HG02852 (cell line): Measurements from ENCODE around the gene MCF2L2.

Experiments used
- ATAC-seq: cut with Tn5 transposase; IDR thresholded peaks from one replicate; pipeline ENCODE4 v1.9.1; 2021; ENCODE audit warnings: mild to moderate bottlenecking, moderate library complexity; ENCODE audit not compliant: unreplicated experiment

The MCF2L2 gene

DNA sequence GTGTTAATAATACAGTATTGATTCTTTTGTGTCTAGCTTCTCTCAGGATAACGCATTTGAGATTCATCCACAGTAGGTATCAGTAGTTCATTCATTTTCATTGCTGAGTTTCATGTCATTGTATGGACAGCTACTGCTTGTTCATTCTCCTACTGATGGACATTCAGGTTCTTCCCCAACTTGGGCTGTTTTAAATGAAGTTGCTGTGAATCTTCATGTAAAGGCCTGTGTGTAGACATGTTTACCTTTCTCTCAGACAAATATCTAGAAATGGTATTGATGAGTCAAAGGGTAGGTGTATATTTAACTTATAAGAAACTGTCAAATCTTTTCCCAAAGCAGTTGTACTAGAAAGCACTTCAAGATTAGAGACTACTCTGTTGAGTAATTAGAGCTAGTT lies 26.7 kb downstream of the MCF2L2 start:
- no peak for ATAC-seq

DNA sequence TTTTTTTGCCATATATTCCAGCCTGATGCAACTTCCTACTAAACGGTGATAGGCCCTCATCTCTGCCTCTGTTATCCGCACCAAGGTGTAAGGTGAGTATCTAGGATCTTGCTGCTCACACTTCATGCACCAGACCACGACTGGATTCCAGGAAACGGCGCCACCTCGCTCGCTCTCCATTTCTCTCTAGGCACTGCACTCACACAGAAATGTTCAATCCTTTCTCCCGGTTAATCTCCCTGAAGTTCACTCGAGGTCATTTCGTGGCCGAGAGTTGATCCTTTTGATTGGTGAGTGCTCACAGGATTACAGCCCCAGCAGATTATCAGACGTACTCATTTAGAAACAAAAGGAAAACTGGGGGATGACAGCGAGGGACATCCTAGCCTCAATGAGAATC lies 28.1 kb downstream of the MCF2L2 start:
- ATAC-seq, result no peak

DNA sequence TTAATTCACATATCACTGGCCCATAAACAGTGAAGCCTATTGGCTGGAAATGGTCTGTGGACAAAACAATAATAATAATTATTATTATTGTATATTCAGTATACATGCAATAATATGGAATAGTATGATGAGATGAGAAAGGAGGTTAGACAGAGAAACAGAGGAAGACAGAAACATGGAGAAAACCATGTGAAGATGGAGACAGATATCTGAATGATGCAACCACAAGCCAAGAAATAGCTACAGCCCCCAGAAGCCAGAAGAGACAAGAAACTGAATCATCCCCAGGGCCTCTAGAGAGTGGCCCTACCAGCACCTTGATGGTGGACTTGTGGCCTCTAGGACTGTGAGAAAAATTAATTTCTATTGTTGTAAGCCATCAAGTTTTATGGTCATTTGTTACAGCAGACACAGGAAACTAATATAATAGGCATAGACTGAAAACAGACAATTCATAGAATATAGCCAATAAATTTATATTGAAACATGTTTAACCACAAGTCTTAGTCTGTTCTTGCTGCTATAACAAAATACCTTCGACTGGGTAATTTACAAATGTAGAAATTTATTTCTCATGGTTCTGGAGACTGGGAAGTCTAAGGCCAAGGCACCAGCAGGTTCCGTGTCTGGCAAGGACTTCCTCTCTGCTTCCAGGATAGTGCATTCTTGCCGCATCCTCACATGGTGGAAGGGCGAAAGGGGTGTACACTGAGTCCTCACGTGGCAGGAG lies 31.6 kb downstream of the MCF2L2 start:
- ATAC-seq, result no peak

DNA sequence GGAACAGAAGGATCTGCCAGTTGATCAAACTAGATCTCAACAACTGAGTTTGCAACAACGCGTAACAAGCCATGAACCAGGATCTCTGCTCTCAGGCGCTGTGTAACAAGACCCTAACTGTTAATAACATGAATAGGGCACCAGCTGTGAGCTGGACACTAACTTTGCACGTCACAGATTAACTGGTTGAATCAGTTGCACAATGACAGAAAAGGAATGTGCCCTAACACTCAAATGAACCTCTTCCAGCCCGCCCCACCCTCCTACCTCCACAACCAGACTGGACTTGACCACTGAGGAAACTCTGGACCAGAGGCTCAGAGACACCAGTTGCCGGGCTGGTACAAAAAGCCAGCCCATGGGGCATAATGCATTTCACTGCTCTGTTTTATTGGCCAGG lies 34.3 kb downstream of the MCF2L2 start:
- ATAC-seq, result no peak

DNA sequence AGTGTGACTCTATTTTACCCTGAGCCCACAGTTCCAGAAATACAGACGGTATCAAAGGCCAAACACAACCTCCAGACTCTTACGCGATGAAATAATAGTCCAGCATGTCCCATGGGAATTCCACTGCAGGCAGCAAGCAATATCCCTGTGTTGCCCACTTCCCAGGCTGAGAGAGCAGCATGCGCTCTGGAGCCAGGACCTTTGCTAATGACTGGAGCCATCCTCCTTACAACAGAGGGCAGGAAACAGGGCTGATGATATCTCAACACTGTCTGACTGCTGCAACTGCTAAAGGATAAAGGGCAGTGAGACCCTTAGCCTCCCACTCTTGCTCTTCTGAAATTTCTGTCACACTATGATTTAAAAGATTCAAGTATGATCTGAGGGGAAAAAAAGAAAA lies 34.8 kb downstream of the MCF2L2 start:
- ATAC-seq, result no peak

GRCh38 chr3:183392186-183393034 lies 36.0 kb downstream of the MCF2L2 start:
- no peak for ATAC-seq

DNA sequence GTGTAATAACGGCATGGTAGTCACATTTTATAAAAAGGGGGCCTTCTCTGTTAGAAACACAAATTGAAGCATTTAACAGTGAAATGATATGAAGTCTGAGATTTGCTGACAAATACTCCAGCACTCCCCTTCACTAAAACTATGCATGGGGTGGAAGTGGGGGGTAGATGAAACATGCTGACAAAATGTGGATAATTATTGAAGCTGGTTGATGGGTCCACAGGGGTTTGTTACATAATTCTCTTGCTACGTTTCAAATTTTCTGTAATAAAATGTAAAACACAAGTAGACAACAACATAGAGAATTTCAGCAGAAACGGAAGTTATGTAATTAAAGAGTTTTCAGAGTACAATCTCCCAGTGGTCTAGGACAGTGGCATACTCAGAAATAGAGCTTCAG lies 37.0 kb downstream of the MCF2L2 start:
- no peak for ATAC-seq

GRCh38 chr3:183390844-183391243 lies 37.6 kb downstream of the MCF2L2 start:
- ATAC-seq, result no peak

DNA sequence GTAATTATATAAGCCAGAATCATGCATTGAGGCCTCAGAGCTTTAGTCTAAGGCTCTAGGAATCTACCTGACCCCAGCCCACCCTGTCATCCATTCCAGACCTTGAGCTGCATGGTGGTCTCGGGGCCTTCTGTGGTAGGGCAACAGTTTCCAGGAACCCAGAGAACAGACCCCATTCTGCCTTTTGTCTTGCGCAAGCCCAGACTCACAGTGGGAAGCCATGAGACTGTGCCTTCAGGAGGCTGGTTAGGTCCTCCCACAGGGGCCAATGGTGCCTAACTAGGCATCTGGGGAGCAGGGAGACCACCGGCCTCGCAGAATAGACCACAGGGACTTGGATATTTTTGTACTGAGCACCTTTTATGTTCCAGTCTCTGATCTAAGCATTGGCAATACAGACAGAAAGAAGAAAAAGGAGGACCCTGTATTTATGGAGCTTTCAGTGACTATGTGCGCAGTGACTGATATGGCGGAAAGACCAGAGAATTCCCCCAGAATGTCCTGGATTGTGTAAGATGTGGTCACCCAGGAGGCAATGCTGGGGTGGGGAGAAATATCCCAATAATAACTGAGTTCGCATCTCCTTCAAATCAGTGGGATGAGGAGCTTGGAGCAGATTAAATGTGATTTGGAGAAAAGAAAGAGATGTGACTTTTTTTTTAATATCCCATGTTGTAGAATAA lies 40.1 kb downstream of the MCF2L2 start:
- ATAC-seq, result no peak

DNA sequence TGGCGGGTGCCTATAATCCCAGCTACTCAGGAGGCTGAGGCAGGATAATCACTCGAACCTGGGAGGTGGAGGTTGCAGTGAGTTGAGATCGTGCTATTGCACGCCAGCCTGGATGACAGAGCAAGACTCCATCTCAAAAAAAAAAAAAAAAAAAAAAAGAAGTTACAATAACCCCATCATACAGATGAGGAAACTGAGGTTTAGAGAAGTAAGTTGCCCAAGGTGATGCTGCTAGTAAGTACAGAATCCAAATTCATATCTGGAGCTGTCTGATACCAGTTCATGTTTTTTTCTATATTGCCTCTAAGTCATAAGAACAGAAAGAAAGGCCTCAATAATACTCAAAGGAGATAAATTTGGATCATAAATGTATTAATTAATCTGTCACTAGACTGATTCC lies 40.6 kb downstream of the MCF2L2 start:
- no peak for ATAC-seq

DNA sequence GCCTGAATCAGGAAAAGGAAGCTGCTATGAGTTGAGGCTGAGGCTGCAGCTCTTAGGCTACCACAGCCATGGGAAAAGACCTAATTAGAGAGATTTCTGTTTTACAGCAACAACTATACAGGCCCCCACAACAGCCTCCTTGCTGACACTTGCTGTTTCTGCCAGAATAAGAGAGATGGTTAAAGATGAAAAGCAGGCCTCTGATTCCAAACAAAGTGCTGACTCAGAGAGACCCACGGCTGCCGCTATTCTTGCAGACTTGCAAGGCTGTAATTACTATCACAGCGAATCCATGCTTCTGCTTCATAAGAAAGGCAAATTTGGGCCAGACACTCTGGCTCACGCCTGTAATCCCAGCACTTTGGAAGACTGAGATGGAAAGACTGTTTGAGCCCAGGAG lies 41.8 kb downstream of the MCF2L2 start:
- no peak for ATAC-seq

- peak; percentile 59 for ATAC-seq
Observed at GRCh38 chr3:183385698-183386613, 42.5 kb downstream of the MCF2L2 start.

DNA sequence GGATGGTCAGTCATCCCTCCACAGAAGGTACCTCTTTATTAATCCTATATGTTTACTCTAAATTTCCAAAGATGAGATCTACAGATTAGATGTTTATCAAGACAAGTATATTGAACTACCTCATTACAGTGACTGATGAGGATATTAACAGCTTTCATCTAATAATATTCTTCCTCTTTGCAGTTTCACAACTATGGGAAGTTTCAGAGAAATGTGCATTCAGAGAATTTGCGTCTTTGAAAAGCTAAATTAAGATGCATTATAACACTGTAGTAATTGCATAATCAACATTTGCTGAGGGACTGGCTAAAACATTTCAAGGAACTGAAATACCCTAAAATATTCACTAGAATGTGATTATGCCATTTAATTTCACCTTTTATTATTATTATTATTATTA lies 46.7 kb downstream of the MCF2L2 start:
- ATAC-seq, result no peak

DNA sequence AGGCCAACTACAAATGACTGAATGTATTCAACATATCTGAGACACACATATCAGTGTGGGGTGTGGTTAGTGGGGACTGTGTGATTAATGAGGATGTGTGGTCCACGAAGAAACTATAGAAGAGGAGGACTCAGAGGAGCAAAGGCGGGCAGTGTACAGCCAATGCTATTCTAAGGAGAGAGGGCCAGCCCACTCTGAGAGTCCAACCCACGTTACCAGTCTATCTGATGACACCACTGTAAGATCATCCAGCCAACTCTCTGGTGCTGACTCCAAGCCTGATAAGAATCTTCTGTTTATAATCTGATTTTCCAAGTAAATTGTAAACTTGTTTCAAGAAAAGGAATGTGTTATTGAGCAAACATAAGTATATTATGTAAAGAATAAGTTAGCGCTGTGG lies 47.2 kb downstream of the MCF2L2 start:
- no peak for ATAC-seq

DNA sequence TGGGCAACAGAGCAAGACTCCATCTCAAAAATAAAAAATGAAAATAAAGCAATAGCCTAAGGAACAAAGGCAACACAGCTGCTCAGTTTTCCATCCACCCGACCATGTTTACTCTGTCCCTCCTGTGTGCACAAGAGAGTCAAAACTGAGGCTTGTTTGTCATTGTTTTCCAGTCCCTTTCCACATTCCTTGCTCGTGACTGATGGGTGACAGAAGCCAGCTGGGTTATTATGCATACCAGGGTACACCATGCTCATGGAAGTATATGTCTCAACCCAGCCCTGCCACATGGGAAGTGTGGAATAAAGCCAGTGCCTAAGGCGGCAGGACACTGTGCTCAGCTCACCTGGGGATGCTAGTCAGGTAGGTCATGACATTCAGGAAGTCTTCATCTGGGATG lies 49.5 kb downstream of the MCF2L2 start:
- no peak for ATAC-seq

- no peak for ATAC-seq
Observed at GRCh38 chr3:183378545-183378944, 49.9 kb downstream of the MCF2L2 start.

DNA sequence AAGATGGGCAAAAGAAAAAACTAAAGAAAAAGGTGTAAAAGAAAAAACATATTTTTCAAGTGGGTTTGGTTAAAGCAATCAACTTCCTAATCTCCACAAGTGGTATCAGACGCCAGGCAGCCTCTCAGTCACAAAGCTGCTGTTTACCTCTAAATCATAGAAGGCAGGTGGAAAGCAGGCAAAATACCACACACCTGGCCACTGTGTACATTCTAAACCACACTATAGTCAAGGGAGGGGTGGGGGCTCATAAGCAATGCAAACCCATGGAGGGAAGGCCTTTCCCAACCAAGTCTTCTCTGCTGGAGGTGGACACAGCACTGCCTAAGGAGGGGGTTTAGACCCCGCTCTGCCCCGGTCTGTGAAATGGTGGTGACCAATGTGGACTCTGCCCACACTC lies 50.4 kb downstream of the MCF2L2 start:
- ATAC-seq, result no peak

GRCh38 chr3:183377307-183377959 lies 51.0 kb downstream of the MCF2L2 start:
- ATAC-seq, result no peak

GRCh38 chr3:183375787-183376186 lies 52.6 kb downstream of the MCF2L2 start:
- ATAC-seq, result peak; percentile 40

GRCh38 chr3:183375337-183375736 lies 53.1 kb downstream of the MCF2L2 start:
- no peak for ATAC-seq
